Amniotic stem cell (primary cell): ENCODE results near the gene MMP27.
"Not testable (repeated sequence)": the region's sequence is repeated elsewhere in the genome, so short reads cannot be mapped to it uniquely, and the experiment has no call there.

Source experiments
- DNase-seq: peaks from one replicate; lab custom pipeline; 2025; lab: John Stamatoyannopoulos, UW

MMP27 gene, protein sequence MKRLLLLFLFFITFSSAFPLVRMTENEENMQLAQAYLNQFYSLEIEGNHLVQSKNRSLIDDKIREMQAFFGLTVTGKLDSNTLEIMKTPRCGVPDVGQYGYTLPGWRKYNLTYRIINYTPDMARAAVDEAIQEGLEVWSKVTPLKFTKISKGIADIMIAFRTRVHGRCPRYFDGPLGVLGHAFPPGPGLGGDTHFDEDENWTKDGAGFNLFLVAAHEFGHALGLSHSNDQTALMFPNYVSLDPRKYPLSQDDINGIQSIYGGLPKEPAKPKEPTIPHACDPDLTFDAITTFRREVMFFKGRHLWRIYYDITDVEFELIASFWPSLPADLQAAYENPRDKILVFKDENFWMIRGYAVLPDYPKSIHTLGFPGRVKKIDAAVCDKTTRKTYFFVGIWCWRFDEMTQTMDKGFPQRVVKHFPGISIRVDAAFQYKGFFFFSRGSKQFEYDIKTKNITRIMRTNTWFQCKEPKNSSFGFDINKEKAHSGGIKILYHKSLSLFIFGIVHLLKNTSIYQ

DNA sequence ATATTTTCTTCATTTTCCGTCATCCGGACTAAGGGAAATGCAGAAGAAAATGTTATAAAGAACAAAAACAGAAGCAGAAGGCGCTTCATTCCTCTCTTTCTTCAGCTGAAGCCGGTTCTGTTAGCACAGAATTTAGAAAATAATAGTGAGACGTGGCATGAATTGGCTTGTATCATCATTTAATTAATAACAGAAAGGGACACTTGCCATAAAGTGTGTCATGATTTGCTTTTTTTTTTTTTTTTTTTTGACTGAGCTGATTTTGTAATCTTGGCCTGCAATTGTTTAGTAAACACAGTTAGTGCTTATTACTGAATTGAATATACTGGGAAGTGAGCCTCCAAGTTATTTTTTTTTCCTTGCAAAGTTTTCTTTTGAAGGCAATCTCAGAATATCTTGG is at the start of gene MMP27:
MMP27 (minus strand) TSS at position 144 of the 400 bp plus-strand sequence; CDS start at position 89, 55 bp downstream.
- DNase-seq = no peak

DNA sequence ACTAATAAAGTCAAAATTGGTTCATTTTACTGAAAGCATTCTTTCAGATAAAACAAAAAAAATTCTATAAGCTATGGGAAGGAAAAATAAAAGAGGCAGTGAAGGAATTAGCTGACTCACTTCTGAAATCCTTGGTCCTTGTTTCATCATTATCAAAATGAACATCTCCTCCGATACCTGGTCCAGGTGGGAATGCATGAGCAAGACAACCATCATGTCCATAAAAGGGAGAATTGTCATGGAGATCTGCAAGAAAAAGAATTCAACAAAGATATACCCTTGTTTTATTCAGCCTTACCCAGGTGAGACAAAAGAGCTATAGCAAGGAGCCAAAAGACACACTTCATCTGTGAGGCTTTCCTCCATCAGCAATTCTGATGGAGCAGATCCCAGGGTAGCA is 47.7 kb upstream of the MMP27 start:
- no peak for DNase-seq

DNA sequence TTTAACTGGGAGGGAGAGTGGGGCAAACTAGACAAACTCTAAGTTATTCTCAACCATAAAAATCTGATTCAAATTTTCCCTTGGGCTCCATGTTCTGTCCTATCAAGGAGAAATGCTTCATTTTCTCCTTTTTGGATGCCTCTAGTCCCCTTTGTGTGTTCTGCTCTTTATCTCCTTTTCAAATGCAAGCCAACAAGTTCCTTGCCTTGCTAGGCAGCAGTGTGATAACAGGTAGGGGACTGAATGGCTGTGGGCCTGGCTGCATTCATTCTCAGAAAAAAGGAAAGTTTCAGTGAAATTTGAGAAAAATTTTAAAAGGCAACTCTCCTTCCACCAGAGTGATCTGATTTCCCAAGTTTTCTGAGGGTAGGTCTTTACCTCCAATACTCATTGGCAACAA is 46.1 kb upstream of the MMP27 start:
- no peak for DNase-seq

DNA sequence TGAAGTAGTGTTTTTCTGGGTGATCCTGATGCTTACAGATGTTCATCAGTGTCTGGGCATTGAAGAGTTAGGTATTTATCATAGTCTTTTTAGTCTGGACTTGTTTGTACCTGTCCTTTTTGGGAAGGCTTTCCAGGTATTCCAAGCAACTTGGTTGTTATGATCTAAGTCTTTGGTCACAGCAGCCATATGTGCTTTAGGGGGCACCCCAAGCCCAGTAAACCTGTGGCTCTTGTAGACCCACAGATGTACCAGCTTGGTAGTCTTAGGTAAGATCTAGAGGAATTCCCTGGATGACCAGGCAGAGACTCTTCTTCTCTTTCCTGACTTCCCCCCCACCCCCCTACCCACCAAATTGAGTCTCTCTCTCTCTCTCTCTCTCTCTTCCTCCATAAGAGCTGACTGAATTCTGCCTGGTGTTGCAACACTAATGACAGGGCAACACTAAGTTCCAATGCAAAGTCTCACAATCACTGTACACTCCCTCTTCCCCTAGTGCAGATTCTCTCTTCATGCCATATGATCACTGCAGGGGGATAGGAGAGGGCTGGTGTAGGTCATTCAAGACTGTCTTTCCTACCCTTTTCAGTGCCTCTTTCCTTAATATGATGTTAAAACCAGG is 43.6 kb upstream of the MMP27 start:
- DNase-seq = no peak

DNA sequence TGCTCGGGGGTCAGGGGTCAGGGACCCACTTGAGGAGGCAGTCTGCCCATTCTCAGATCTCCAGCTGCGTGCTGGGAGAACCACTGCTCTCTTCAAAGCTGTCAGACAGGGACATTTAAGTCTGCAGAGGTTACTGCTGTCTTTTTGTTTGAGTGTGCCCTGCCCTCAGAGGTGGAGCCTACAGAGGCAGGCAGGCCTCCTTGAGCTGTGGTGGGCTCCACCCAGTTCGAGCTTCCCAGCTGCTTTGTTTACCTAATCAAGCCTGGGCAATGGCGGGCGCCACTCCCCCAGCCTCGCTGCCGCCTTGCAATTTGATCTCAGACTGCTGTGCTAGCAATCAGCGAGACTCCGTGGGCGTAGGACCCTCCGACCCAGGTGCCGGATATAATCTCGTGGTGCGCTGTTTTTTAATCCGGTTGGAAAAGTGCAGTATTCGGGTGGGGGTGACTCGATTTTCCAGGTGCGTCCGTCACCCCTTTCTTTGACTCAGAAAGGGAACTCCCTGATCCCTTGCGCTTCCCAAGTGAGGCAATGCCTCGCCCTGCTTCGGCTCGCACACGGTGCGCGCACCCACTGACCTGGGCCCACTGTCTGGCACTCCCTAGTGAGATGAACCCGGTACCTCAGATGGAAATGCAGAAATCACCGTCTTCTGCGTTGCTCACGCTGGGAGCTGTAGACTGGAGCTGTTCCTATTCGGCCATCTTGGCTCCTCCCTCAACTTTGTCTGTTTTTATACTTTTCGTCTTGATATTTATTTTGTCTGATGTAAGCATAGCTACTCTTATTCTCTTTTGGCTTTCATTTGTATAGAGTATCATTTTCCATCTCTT is 41.4 kb upstream of the MMP27 start:
- DNase-seq = not testable (repeated sequence)

DNA sequence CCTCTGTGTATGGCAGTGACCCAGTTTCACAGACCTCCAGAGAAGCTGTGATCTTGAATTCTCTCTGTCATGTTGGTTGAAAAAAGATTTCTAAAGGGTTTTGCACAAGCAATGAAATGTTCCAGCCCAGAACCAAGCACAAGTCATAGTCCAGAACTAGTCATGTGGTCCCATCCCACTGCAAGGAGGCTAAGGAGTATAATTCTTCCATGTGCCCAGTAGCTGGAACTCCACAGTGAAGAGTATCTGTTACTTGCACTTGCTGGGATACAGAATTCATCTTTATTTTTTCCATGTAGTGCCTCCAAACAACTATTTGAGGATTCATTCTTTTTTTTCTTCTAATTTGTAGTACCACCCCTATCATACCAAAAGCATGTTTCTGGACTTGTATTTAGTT is 29.1 kb upstream of the MMP27 start:
- DNase-seq = no peak

DNA sequence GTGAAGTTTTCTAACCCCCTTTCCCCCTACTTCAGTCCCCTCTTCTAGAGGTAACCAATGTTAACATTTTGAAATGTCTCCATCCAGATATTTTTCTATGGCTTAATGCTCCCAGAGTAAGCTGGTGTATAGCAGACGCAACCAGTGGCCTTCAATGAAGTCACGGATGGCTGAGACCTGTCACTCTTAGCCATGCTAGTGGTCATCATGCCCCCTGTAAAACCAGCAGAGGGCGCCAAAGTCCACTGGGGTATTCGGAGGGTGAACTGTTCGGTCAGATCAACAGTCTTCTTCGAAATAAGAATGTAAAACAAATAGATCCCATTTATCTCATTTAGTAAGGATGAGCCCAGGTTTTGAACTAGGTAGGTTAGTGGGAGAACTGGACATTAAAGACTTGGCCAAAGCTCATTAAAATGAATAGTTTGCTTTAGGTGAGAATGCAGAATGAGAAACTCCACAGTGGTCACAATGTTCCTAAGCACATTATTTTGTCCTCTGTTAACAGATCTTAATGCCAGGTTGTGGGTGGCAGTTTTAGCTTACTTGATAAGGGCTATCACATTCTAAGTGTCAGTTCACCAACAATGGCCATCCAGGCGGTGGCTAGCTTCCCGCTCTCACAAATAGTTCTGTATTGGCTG is 27.8 kb upstream of the MMP27 start:
- DNase-seq = no peak

DNA sequence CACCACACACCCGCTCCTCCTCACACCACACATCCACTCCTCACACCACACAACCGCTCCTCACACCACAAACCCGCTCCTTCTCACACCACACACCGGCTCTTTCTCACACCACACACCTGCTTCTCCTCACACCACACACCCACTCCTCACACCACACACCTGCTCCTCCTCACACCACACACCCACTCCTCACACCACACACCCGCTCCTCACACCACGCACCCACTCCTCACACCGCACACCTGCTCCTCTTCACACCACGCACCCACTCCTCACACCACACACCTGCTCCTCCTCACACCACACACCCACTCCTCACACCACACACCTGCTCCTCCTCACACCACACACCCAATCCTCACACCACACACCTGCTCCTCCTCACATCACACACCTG is 25.4 kb upstream of the MMP27 start:
- DNase-seq = not testable (repeated sequence)

DNA sequence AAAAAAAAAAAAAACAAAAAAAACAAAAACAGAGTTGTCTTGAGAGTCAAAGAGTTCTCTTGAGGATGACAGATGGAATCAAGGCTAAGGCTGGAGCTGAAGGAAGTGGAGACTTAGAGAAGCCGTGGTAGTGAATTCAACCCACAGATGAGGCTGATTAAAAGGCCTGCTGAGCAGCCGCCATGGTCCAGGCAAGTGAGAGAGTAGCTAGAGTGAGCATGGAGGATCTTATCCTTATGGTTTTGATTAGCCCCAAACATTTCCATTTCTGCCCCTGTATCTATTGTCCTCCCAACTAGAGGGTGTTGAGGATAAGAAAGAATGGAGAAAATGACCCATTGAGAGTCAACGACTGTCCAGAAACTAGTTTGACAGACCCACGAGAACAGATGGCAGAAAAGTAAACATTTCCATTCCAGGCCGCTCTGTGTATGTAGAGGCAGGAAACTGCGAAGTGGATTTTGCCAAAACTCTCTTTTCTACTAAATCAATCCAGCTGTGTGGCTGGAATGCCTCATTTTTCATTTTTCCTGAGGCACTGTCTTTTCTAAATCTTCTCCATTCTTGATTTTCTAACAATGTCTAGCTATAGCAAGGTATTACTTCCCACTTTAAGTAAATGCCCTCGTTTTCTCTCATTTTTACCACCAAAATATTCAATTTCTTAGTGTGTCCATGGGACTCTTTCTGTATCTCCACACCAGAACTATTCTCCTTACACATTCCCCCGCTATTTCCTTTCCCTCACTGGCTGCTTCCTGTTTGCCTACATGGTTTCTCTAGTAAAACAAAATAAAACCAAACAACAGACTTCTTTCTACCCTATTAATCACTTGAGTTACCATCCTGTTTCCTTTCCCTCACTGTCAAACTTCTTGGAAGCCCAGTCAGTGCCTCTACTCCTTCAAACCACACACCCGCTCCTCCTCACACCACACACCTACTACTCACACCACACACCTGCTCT is 24.6 kb upstream of the MMP27 start:
- DNase-seq = no peak

DNA sequence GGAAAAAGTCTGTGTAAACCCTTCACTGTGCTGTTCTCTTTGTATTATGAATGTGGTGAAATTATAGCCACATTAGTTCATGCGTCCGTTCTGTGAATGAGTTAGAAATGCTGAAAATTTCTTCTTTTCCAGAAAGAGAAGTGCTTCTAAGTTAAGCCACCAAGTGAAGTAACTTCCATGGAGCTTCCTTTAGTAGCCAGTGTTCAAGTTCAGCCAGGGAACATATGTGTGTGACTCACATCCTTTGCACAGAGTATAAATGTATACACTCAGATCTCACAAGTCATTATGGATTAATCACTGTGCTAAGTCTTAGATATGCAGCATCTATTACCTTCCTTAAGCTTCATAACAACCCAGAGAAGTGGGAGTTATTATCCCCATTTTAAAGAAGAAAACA is 22.3 kb upstream of the MMP27 start:
- DNase-seq = no peak

DNA sequence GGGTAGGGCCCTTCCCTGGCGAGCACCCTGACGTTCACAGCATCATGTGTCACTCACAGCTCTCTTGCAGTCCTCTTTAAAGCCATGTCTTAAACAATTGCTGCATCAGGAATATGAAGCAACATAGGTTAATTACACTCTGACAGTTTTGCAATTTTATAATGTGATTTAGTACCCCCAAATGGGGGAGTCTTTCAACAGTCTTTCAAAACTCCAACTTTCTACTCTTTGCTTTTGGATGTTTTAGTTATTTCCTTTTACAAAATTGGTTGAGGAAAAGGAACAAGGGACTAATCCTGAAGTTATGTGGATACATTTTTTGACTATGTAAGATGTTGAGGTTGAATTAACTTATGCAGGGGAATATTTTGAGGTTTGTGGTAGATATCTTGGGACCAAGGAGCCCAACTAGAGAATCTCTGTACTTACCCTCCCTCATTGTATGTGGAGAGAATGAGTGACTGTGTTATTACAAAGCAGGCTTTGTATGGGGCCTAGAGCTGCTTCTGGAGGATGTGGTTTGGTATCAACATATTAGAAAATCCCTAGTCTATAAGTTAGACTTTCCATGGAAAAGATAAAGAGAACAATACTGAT is 19.4 kb upstream of the MMP27 start, which contains the start of gene MMP8:
MMP8 (minus strand) TSS at position 51 of the 597 bp plus-strand sequence. CDS start 99 bp downstream, outside the sequence.
- DNase-seq = no peak

DNA sequence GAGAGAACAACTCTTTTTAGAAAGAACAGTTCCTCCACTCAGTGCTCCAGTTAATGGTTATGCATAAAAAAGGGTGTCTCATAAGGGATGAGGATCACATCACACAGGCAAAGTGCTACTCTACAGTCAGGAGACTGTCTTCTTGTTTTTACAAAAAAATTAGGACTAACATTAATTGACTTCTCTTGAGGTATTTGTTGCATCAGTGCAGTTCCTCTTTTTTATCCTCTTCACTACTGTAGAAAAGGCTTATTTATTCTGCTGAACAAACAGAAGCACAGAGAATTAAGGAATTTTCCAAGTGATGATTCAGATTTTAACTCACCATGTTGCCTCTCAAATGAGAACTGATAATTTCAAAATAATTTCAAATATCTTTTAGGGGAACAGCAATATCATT is 17.3 kb upstream of the MMP27 start:
- DNase-seq = no peak

DNA sequence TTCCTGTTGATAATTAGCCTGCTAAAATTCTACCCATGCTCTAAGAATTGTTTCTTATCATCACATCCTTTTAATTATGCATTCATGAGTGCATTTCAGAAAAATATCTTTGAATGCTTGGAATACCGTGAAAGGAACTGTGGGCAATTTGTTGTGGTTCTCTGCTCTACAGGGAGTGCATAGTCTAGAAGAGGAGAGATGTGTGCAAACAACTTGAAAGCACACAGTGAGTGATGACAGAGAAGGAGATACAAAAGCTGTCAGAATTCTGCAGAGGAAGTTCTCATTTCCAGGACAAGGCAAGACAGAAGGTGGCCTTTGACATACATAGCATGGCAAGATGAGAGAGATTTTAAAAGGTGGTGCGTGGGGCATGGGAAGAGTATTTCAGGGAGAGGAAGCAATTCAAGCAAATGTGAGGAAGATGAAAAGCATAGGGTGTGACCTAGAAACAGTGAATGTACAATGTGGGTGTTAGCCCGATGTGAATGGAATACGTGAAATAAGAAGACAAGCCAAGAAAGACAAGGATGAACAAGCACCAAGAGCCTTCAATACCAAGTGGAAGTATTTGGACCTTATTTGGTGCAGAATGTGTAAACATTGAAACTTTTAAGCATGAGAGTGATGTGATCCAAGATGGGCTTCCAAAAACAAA is 14.2 kb upstream of the MMP27 start:
- no peak for DNase-seq

DNA sequence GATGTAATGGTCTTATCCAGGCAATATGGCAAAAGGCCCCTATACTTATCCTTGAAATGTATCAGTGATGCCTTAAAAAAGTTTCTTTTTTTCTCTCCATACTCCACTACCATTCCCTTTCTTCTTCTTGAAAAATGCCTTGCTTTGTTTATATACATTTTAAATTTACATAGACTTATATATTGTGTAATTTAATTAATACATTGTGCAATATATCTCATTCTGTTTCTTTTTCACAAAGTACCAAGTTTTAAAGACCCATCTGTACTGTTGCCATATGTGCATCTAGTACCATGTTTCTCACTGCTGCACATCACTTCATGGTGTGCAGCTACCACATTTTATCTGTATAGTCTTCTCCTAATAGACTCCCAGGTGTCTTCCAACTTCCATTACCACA is 11.7 kb upstream of the MMP27 start:
- no peak for DNase-seq

DNA sequence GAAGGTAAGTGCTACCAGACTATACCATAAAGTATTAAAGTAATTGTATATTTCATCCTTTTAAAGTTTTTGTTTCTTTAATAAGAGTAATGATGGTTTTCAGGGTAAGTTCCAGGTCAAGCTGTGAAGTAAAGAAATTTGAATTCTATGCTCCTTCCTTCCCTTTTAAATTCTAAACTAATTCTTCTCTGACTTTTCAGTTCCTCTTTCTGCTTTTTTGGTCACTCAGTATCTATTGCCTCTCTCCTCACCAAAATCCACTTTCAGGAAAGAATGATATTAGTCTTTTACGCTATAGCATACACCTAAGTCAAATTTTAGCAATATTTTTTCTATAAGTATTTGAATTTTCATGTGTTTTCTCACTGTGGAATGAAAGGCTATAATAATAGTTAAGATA is 11.0 kb upstream of the MMP27 start:
- no peak for DNase-seq

DNA sequence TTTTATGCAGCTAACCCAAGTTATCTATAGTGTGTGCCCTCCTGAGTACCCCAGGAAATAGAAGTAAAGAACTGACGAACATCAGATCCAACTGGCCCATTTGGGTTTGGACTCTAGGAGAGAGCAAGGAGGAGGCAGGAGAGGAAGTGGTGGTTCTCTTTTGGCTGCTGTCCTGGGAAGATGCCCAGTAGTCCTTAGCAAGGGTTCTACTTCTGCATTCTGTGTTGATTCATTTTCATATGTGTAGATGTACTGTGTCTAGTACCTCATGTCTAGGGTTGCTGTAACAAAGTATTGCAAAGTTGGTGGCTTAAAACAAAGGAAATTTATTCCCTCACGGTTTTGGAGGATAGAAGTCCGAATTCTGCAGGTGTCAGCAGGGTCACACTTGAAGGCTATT is 6.6 kb upstream of the MMP27 start:
- DNase-seq = no peak

DNA sequence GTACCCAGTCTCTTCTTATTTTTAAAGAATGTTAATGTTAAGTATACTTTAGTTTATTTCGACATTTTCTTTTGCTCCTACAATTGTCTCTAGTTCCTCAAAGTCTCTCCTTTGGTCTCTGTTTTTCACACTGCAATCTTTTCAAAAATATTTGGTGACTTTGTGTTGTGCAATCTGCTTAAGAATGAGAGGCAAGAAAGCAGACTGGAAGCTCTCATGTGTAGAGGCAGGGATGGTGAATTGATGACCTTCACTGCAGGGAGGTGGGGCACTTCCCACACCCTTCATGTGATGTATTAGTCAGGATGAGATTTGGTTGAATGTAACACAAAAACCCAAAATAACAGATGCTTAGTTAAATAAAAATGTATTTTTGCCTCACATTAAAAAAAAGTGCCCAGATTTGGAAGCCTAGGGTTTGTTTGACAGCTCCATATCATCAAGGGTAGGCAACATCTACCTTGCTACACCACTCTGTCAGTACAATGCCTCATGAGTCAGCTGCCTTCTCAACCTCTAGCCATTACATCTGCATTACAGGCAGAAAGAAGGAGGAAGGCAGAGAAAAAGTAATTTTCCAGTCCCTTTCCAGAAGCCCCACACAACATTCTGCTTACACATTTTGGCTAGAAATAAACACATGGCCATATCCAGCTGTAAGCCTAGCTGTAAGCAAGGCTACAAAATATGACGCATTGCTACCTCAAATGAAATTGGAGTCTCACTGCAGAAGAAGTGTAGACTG is 3.8 kb upstream of the MMP27 start:
- DNase-seq = no peak

DNA sequence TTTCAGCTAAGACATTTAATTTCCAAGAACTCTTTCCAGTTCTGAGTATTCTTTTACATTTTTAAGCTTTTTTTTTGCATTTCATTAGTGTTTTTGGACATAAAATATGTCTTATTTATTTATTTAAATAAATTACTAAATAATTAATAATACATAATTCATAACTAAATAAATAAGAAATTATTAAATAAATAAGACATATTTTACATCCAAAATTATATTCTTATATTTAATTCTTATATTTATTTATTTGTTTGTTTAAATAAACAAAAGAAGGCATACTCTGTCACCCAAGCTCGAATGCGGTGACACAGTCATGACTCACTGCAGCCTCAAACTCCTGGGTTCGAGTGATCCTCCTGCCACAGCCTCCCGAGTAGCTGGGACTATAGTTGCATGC is 3.1 kb upstream of the MMP27 start:
- DNase-seq = no peak

DNA sequence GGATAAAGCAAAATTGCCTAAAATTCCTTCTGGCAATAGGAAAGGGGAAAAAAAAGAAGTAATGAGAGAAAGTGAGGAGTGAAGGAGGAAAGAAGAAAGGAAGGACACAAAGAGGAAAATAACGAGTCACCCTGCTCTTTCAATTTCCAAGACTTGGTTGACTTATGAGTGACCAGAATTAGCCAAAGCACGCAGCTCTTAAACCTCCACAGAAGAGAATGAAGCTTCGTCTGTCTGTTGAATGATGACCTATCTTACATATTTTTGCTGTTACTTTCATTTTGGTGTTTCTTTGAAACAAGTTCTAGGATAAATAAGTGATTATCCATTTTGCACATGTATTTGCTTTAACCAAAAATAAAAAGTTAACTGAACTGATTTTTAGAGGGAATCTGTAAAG is 728 bp downstream of the MMP27 start:
- no peak for DNase-seq
